MM.1S (cell line): Measurements from ENCODE around the gene STAG1.

Experiments used
- DNase-seq: peaks from one replicate; pipeline ENCODE4 v3.0.0-alpha.2; 2015
- H2AFZ ChIP-seq: fragments of 300-600 bp; sonication (generic); 2 replicates; pipeline ENCODE4 v1.6.0; 2016; ENCODE audit warnings: antibody characterized with exemption, low read length
- H3F3A ChIP-seq: fragments of 300-600 bp; sonication (generic); 2 replicates; pipeline ENCODE4 v1.6.1; 2016; ENCODE audit warnings: mild to moderate bottlenecking, antibody characterized with exemption, low read length, moderate library complexity, mixed read lengths; ENCODE audit not compliant: insufficient read depth
- H3K27ac ChIP-seq: fragments of 300-600 bp; sonication (generic); 2 replicates; pipeline ENCODE4 v1.5.1; 2016; ENCODE audit warnings: mild to moderate bottlenecking, low read length
- H3K27me3 ChIP-seq: fragments of 300-600 bp; sonication (generic); replicated peaks from 2 replicates; pipeline ENCODE4 v1.6.0; 2016; ENCODE audit warnings: low read length; ENCODE audit not compliant: insufficient read depth
- H3K36me3 ChIP-seq: fragments of 300-600 bp; sonication (generic); replicated peaks from 2 replicates; pipeline ENCODE4 v1.6.1; 2016; ENCODE audit warnings: mild to moderate bottlenecking, low read length, mixed read lengths; ENCODE audit not compliant: insufficient read depth
- H3K4me1 ChIP-seq: fragments of 300-600 bp; sonication (generic); 2 replicates; pipeline ENCODE4 v1.6.1; 2016; ENCODE audit warnings: low read length, mixed read lengths
- H3K4me2 ChIP-seq: fragments of 300-600 bp; sonication (generic); 2 replicates; pipeline ENCODE4 v1.6.0; 2016; ENCODE audit warnings: low read depth, low read length
- H3K4me3 ChIP-seq: fragments of 300-600 bp; sonication (generic); 2 replicates; pipeline ENCODE4 v1.5.1; 2016; ENCODE audit warnings: low read length, mixed read lengths
- H3K79me2 ChIP-seq: fragments of 300-600 bp; sonication (generic); 2 replicates; pipeline ENCODE4 v1.6.1; 2016; ENCODE audit warnings: mixed run types, low read length, mixed read lengths
- H3K9ac ChIP-seq: fragments of 300-600 bp; sonication (generic); 2 replicates; pipeline ENCODE4 v1.6.1; 2016; ENCODE audit warnings: low read length, mixed read lengths
- H3K9me2 ChIP-seq: fragments of 300-600 bp; sonication (generic); replicated peaks from 2 replicates; pipeline ENCODE4 v1.6.1; 2016; ENCODE audit warnings: mild to moderate bottlenecking, low read length, mixed read lengths; ENCODE audit not compliant: insufficient read depth
- H3K9me3 ChIP-seq: fragments of 300-600 bp; sonication (generic); replicated peaks from 2 replicates; pipeline ENCODE4 v1.6.1; 2016; ENCODE audit warnings: mild to moderate bottlenecking, low read length, mixed read lengths; ENCODE audit not compliant: insufficient read depth
- H4K20me1 ChIP-seq: fragments of 300-600 bp; sonication (generic); 2 replicates; pipeline ENCODE4 v1.6.1; 2016; ENCODE audit warnings: mild to moderate bottlenecking, low read length, moderate library complexity, mixed read lengths; ENCODE audit not compliant: insufficient read depth
- CTCF ChIP-seq: fragments of 300-600 bp; sonication (generic); IDR thresholded peaks from 2 replicates; pipeline ENCODE4 v1.5.1; 2016; ENCODE audit warnings: antibody characterized with exemption, low read length, mixed read lengths
- EZH2 ChIP-seq: fragments of 300-600 bp; sonication (generic); optimal IDR thresholded peaks from 2 replicates; pipeline ENCODE3; 2017; ENCODE audit warnings: low read depth, mild to moderate bottlenecking, antibody characterized with exemption, low read length, mixed read lengths
- EZH2phosphoT487 ChIP-seq: fragments of 300-600 bp; sonication (generic); IDR thresholded peaks from 2 replicates; pipeline ENCODE4 v1.6.1; 2018; ENCODE audit warnings: antibody characterized with exemption, low read length

STAG1 gene

GRCh38 chr3:136456196-136456595 lies 296.0 kb downstream of the STAG1 start:
- Histone ChIP-seq H3K4me1 (no peaks in the 10 kb centered on the region), H3F3A (no peaks in the 10 kb centered on the region; the same call in 1 of the 2 replicates), H3K36me3 (no peaks in the 10 kb centered on the region), H3K9ac (no peak overlapping the region), H3K9me3 (no peaks in the 10 kb centered on the region), H3K4me3 (no peak overlapping the region), H3K27me3 (no peaks in the 10 kb centered on the region), H3K9me2 (no peaks in the 10 kb centered on the region), H4K20me1 (no peaks in the 10 kb centered on the region), H2AFZ (no peak overlapping the region), H3K79me2 (peaks cover 6% of the 10 kb centered on the region; the same call in 1 of the 2 replicates), H3K4me2 (no peak overlapping the region), H3K27ac (no peak overlapping the region)
- TF ChIP-seq EZH2phosphoT487 (no peak), CTCF (no peak), EZH2 (no peak)
- DNase-seq = no peak

GRCh38 chr3:136444581-136444980 lies 307.6 kb downstream of the STAG1 start:
- Histone ChIP-seq H4K20me1 (no peaks in the 10 kb centered on the region), H3K79me2 (no peaks in the 10 kb centered on the region), H3F3A (no peaks in the 10 kb centered on the region), H3K4me3 (no peak overlapping the region), H3K36me3 (0 out of 2 replicates have a peak, but pooled peaks cover 3% of the 10 kb centered on the region), H3K9me2 (no peaks in the 10 kb centered on the region), H3K4me2 (no peak overlapping the region), H2AFZ (no peak overlapping the region), H3K9ac (no peak overlapping the region), H3K27me3 (no peaks in the 10 kb centered on the region), H3K27ac (no peak overlapping the region), H3K9me3 (no peaks in the 10 kb centered on the region), H3K4me1 (no peaks in the 10 kb centered on the region)
- no peak for DNase-seq
- TF ChIP-seq EZH2phosphoT487 = no peak
- TF ChIP-seq CTCF = no peak
- TF ChIP-seq EZH2 = no peak

GRCh38 chr3:136437043-136437442 lies 315.1 kb downstream of the STAG1 start:
- Histone ChIP-seq H3K27me3 (no peaks in the 10 kb centered on the region), H3K9ac (no peak overlapping the region), H3K9me2 (no peaks in the 10 kb centered on the region), H3K9me3 (no peaks in the 10 kb centered on the region), H3K36me3 (no peaks in the 10 kb centered on the region), H3K4me2 (no peak overlapping the region), H4K20me1 (no peaks in the 10 kb centered on the region), H3K4me1 (no peaks in the 10 kb centered on the region), H3K79me2 (no peaks in the 10 kb centered on the region), H2AFZ (no peak overlapping the region), H3F3A (no peaks in the 10 kb centered on the region), H3K4me3 (no peak overlapping the region), H3K27ac (no peak overlapping the region)
- no peak for TF ChIP-seq EZH2
- no peak for TF ChIP-seq EZH2phosphoT487
- TF ChIP-seq CTCF = no peak
- no peak for DNase-seq
